MM.1S (cell line): ENCODE results near the gene SLC2A1.

Experiments used
- DNase-seq: peaks from one replicate; pipeline ENCODE4 v3.0.0-alpha.2; 2015
- H2AFZ ChIP-seq: fragments of 300-600 bp; sonication (generic); 2 replicates; pipeline ENCODE4 v1.6.0; 2016; ENCODE audit warnings: antibody characterized with exemption, low read length
- H3F3A ChIP-seq: fragments of 300-600 bp; sonication (generic); 2 replicates; pipeline ENCODE4 v1.6.1; 2016; ENCODE audit warnings: mild to moderate bottlenecking, antibody characterized with exemption, low read length, moderate library complexity, mixed read lengths; ENCODE audit not compliant: insufficient read depth
- H3K27ac ChIP-seq: fragments of 300-600 bp; sonication (generic); 2 replicates; pipeline ENCODE4 v1.5.1; 2016; ENCODE audit warnings: mild to moderate bottlenecking, low read length
- H3K27me3 ChIP-seq: fragments of 300-600 bp; sonication (generic); replicated peaks from 2 replicates; pipeline ENCODE4 v1.6.0; 2016; ENCODE audit warnings: low read length; ENCODE audit not compliant: insufficient read depth
- H3K36me3 ChIP-seq: fragments of 300-600 bp; sonication (generic); replicated peaks from 2 replicates; pipeline ENCODE4 v1.6.1; 2016; ENCODE audit warnings: mild to moderate bottlenecking, low read length, mixed read lengths; ENCODE audit not compliant: insufficient read depth
- H3K4me1 ChIP-seq: fragments of 300-600 bp; sonication (generic); 2 replicates; pipeline ENCODE4 v1.6.1; 2016; ENCODE audit warnings: low read length, mixed read lengths
- H3K4me2 ChIP-seq: fragments of 300-600 bp; sonication (generic); 2 replicates; pipeline ENCODE4 v1.6.0; 2016; ENCODE audit warnings: low read depth, low read length
- H3K4me3 ChIP-seq: fragments of 300-600 bp; sonication (generic); 2 replicates; pipeline ENCODE4 v1.5.1; 2016; ENCODE audit warnings: low read length, mixed read lengths
- H3K79me2 ChIP-seq: fragments of 300-600 bp; sonication (generic); 2 replicates; pipeline ENCODE4 v1.6.1; 2016; ENCODE audit warnings: mixed run types, low read length, mixed read lengths
- H3K9ac ChIP-seq: fragments of 300-600 bp; sonication (generic); 2 replicates; pipeline ENCODE4 v1.6.1; 2016; ENCODE audit warnings: low read length, mixed read lengths
- H3K9me2 ChIP-seq: fragments of 300-600 bp; sonication (generic); replicated peaks from 2 replicates; pipeline ENCODE4 v1.6.1; 2016; ENCODE audit warnings: mild to moderate bottlenecking, low read length, mixed read lengths; ENCODE audit not compliant: insufficient read depth
- H3K9me3 ChIP-seq: fragments of 300-600 bp; sonication (generic); replicated peaks from 2 replicates; pipeline ENCODE4 v1.6.1; 2016; ENCODE audit warnings: mild to moderate bottlenecking, low read length, mixed read lengths; ENCODE audit not compliant: insufficient read depth
- H4K20me1 ChIP-seq: fragments of 300-600 bp; sonication (generic); 2 replicates; pipeline ENCODE4 v1.6.1; 2016; ENCODE audit warnings: mild to moderate bottlenecking, low read length, moderate library complexity, mixed read lengths; ENCODE audit not compliant: insufficient read depth
- EZH2 ChIP-seq: fragments of 300-600 bp; sonication (generic); optimal IDR thresholded peaks from 2 replicates; pipeline ENCODE3; 2017; ENCODE audit warnings: low read depth, mild to moderate bottlenecking, antibody characterized with exemption, low read length, mixed read lengths
- EZH2phosphoT487 ChIP-seq: fragments of 300-600 bp; sonication (generic); IDR thresholded peaks from 2 replicates; pipeline ENCODE4 v1.6.1; 2018; ENCODE audit warnings: antibody characterized with exemption, low read length
- TF ChIP-seq, protein P1 (sequence below): fragments of 300-600 bp; sonication (generic); IDR thresholded peaks from 2 replicates; pipeline ENCODE4 v1.5.1; 2016; ENCODE audit warnings: antibody characterized with exemption, low read length, mixed read lengths

SLC2A1 gene

DNA sequence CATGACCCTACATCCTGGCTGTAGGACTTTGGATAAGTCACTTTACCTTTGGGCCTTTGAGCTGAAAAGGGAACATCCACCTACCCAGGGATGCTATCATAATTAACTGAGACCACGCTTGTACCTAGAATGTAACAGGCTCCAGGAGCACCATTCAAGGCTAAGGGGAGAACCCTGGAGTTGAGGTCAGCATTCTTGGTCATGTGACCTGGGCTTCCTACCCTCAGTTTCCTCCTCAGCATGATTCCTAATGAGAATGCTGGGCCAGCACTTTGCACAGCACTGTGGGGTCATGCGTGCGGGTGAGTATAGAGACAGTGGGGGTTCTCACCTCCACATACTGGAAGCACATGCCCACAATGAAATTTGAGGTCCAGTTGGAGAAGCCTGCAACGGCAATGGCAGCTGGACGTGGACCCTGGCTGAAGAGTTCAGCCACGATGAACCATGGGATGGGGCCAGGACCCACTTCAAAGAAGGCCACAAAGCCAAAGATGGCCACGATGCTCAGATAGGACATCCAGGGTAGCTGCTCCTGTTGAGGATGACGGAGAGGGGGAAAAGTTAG lies 31.3 kb downstream of the SLC2A1 start:
- Histone ChIP-seq H3K4me2 (no peak overlapping the region), H2AFZ (no peak overlapping the region), H4K20me1 (no peaks in the 10 kb centered on the region), H3K27me3 (no peaks in the 10 kb centered on the region), H3F3A (peaks cover 21% of the 10 kb centered on the region), H3K9ac (no peak overlapping the region), H3K36me3 (0 out of 2 replicates have a peak, but pooled peaks cover 3% of the 10 kb centered on the region), H3K9me3 (no peaks in the 10 kb centered on the region), H3K4me3 (no peak overlapping the region), H3K9me2 (no peaks in the 10 kb centered on the region), H3K4me1 (peaks cover 18% of the 10 kb centered on the region), H3K79me2 (peaks cover 5% of the 10 kb centered on the region), H3K27ac (no peak overlapping the region)
- no peak for DNase-seq
- TF ChIP-seq EZH2phosphoT487: no peak
- TF ChIP-seq, protein P1, sequence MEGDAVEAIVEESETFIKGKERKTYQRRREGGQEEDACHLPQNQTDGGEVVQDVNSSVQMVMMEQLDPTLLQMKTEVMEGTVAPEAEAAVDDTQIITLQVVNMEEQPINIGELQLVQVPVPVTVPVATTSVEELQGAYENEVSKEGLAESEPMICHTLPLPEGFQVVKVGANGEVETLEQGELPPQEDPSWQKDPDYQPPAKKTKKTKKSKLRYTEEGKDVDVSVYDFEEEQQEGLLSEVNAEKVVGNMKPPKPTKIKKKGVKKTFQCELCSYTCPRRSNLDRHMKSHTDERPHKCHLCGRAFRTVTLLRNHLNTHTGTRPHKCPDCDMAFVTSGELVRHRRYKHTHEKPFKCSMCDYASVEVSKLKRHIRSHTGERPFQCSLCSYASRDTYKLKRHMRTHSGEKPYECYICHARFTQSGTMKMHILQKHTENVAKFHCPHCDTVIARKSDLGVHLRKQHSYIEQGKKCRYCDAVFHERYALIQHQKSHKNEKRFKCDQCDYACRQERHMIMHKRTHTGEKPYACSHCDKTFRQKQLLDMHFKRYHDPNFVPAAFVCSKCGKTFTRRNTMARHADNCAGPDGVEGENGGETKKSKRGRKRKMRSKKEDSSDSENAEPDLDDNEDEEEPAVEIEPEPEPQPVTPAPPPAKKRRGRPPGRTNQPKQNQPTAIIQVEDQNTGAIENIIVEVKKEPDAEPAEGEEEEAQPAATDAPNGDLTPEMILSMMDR: no peak
- no peak for TF ChIP-seq EZH2

DNA sequence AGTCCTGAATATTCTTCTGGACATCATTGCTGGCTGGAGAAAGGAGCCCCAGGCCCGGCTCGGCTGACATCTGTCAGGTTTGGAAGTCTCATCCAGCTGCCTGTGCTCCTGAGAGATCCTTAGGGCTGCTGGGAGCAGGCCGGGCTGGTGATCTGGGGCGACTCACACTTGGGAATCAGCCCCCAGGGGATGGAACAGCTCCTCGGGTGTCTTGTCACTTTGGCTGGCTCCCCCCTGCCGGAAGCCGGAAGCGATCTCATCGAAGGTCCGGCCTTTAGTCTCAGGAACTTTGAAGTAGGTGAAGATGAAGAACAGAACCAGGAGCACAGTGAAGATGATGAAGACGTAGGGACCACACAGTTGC lies 31.8 kb downstream of the SLC2A1 start:
- TF ChIP-seq EZH2 (no peak), EZH2phosphoT487 (no peak)
- TF ChIP-seq, protein P1: no peak
- Histone ChIP-seq H4K20me1 (no peaks in the 10 kb centered on the region), H3K27me3 (no peaks in the 10 kb centered on the region), H3F3A (peaks cover 21% of the 10 kb centered on the region), H3K9me2 (no peaks in the 10 kb centered on the region), H3K4me2 (no peak overlapping the region), H2AFZ (no peak overlapping the region), H3K9ac (no peak overlapping the region), H3K4me3 (no peak overlapping the region), H3K79me2 (peaks cover under 1% of the 10 kb centered on the region), H3K36me3 (0 out of 2 replicates have a peak, but pooled peaks cover 3% of the 10 kb centered on the region), H3K4me1 (peaks cover 13% of the 10 kb centered on the region), H3K27ac (no peak overlapping the region), H3K9me3 (no peaks in the 10 kb centered on the region)
- DNase-seq: no peak

DNA sequence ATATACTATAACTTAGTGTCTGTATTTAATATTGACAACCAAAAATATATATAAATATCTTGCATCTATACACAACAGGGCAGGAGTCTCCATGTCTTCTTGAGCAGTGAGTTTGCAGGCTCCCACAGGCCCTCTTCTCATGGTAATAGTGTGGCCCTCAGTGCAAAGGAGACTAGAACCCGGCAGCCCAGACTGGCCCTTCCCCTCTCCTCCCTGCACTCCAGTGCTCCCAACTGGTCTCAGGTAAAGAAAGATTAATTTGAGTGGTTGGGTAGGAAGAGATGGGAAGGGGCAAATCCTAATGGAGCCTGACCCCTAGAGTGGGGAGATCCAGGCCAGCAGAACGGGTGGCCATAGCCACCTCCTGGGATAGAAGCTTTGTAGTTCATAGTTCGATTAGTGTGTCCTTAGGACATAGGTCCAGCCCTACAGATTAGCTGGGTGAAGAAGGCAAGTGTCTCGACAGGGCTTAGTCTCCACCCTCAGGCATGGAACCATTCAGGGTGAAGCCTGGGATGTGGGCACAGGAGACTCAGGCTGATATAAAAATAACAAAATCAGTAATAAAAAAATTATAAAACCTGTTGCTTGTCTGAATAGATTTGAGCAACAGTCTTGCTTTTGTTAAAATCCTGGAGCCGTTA lies 32.3 kb downstream of the SLC2A1 start:
- no peak for DNase-seq
- no peaks in the 10 kb centered on the region for H3K9me3 ChIP-seq
- H3K27ac ChIP-seq: no peak overlapping the region
- no peak overlapping the region for H3K4me2 ChIP-seq
- peaks cover 10% of the 10 kb centered on the region for H3K4me1 ChIP-seq
- no peak overlapping the region for H3K9ac ChIP-seq
- no peaks in the 10 kb centered on the region; the same call in 1 of the 2 replicates for H3K79me2 ChIP-seq
- no peak for TF ChIP-seq EZH2phosphoT487
- TF ChIP-seq, protein P1: no peak
- TF ChIP-seq EZH2: no peak
- H3F3A ChIP-seq: peaks cover 21% of the 10 kb centered on the region
- no peaks in the 10 kb centered on the region for H3K27me3 ChIP-seq
- no peak overlapping the region for H3K4me3 ChIP-seq
- H2AFZ ChIP-seq: no peak overlapping the region
- no peaks in the 10 kb centered on the region for H3K9me2 ChIP-seq
- H3K36me3 ChIP-seq: 0 out of 2 replicates have a peak, but pooled peaks cover 3% of the 10 kb centered on the region
- no peaks in the 10 kb centered on the region for H4K20me1 ChIP-seq
